Stimulated activated CD8-positive, alpha-beta memory T cell treated with anti-CD3 and anti-CD28 coated beads, Interleukin-7, amount 100 ng/mL, for 48 hours (primary cell): ENCODE data around the gene S100P.
A peak's percentile ranks its signal among the peaks of the same experiment; 100 is the strongest.

Experiments used
- DNase-seq, 2 donors: peaks; one replicate each; pipeline ENCODE4 v3.0.0-alpha.2; 2020; ENCODE audit warnings: low read depth in 1 of 2; ENCODE audit errors: extremely low read depth in 1 of 2

Gene S100P

DNA sequence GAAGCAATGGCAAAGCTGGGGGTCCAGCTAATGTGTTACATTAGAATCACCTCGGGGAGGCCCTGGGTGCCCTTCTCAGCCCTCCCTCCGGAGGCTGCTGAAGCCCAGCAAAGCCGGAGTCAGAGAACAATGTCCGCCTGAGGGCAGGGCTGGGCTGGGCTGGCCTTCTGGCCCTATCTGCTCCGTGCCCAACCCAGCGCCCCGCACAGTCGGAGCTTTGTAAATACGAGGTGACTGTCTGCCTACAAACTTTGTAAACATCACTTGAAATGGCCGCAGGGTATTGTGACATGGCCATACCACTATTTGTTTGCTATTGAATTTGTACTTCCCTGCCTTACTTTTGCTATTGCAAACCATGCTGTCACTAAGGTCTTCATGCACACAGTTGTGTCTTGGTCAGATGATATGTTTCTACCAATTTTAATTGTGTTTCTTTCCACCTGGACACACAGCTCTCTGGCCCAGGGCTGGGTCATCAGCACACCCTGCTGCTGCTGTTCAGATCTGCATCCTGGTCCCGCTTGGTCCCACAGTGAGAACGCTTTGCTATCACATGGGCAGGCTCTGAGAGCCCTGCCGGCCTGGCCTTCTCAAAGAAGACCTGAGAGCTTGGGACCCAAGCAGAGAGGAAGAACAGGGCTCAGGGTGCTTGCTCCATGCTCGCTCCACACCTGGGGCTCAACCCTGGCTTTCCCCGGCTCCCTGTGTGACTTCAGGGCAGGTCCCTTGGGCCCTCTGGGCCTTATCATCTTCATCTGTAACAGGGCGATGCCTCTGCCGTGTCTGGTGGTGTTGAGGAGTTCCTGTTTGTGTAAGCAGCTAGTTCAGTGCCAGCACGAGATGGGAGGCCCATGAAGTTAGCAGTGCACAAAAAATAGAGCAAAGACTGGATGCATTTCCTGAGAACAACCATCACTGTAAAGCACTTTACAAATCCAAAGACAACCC lies 2.3 kb downstream of the S100P start:
- no peak for DNase-seq

- no peak for DNase-seq
Measured at GRCh38 chr4:6696611-6697010, 2.9 kb downstream of the S100P start.

DNA sequence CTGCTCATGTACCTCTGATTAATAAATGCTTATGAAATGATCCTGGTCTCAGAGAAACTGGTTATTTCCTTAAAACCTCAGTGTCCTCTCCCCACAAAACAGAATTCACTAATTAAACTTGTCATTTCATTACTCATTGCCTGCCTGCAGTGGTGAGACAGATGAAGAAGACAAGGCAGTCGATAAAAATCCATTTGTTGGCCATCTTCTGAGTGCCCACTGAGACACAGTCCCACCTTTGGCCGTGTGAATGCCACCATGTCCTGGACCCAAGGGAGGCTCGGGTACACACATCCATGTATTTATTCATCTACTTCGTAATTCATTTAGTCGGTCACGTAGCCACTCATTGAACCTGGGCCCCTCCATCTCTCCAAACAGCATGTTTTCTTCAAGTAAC lies 3.5 kb downstream of the S100P start:
- DNase-seq: no peak

GRCh38 chr4:6699388-6699787 lies 5.7 kb downstream of the S100P start:
- DNase-seq: no peak

- no peak for DNase-seq
Measured at GRCh38 chr4:6699903-6700302, 6.2 kb downstream of the S100P start.

DNA sequence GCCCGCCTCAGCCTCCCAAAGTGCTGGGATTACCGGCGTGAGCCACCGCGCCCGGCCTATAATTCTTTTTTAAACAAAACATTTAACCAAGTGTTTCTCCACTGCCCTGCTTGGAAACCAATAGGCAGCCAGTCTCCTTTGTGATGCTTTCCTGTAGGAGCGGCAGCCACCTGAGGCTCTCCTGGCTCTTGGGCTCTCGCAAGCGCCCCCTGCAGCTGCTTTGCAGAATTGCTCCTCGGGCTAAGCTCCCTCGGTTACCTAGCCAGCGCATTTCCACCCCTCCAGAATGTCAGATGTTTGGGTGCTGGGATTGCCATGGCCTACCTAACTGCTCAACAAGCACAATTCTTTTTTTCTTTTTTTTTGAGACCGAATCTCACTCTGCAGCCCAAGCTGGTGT lies 7.7 kb downstream of the S100P start:
- DNase-seq: no peak

DNA sequence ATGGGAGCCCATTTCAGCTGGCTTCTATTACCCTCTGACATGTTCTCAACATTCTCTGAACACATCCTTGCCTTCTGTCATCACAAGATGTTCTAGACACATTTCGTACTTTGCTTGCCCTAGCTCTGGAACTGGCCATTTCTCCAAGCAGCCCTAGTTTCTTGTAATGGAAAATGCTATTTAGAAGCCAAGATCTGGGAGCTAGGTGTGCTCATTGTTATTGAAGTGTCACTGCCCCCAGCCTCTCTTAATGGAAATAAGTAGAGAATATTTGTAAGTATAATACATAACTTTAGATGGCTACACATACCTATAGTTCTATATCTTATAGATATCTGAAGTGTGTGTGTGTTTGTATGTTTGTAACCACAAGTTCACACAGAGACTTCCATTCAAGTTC lies 9.1 kb downstream of the S100P start:
- DNase-seq: no peak

GRCh38 chr4:6703786-6704185 lies 10.1 kb downstream of the S100P start:
- DNase-seq: no peak

GRCh38 chr4:6705646-6706045 lies 12.0 kb downstream of the S100P start:
- DNase-seq: no peak

DNA sequence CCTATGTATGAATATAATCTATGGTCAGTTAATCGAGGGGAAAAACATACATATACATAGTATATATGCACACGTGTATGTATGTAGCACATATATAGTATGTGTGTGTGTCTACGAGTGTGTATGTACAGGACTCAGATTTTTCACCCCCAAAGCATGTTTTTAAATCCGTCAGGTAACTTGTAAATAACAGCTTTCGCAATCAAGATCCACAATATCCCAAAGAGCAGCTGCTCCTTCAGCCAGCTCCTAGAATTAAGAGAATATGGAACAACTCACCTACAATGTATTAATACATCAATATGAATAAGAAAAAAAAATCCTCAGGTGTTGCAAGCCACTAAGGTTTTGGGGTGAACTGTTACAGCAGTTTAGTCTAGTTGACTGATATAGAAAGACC lies 12.5 kb downstream of the S100P start:
- no peak for DNase-seq

- peak; percentile 86 to 94 for DNase-seq
Measured at GRCh38 chr4:6709230-6710114, 15.8 kb downstream of the S100P start, which contains the start of gene MRFAP1L1. TSS of gene MRFAP1L1 (minus strand) at chr4:6709865. CDS start at chr4:6709629, 236 bp downstream.

GRCh38 chr4:6710282-6710681 lies 16.6 kb downstream of the S100P start:
- no peak for DNase-seq

DNA sequence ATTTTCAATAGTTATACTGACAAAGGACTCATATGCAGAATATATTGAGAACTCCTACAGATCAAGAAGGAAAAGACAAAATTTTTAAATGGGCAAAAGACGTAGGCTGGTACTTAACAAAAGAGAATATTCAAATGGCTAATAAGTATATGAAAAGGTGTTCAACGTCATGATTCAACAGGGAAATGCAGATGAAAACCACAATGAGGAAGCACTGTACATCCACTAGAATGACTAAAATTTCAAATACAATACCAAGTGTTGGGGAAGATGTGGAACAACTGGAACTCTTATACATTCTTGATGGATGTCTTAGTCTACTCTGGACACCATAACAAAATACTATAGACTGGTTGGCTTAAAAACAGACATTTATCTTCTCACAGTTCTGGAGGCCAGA lies 17.3 kb downstream of the S100P start:
- no peak for DNase-seq

DNA sequence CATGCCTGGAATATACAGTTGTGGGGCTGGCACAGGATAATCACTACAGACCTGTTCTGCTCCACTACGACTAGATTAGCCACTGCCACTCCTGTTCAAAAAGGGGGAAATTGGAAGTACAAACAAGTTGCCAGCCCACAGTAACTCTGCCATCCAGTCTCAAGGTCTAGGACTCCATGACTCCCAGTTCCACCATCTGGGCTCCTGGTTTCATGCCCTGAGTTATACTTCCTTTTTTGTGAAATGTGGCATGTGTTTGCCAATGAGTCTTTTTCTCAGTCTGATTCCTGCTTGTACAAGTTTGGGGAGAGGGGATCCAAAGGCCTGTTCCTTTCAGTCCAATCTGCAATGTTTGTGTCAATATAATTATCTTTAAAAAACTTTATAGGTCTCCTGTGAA lies 21.3 kb downstream of the S100P start:
- DNase-seq: no peak

GRCh38 chr4:6715704-6716017 lies 22.0 kb downstream of the S100P start:
- DNase-seq: no peak

GRCh38 chr4:6716018-6716911 lies 22.6 kb downstream of the S100P start, which contains the start of gene BLOC1S4:
TSS of gene BLOC1S4 (plus strand) at chr4:6716174. CDS start at chr4:6716210, 36 bp downstream.
- peak; percentile 76 to 82 for DNase-seq

DNA sequence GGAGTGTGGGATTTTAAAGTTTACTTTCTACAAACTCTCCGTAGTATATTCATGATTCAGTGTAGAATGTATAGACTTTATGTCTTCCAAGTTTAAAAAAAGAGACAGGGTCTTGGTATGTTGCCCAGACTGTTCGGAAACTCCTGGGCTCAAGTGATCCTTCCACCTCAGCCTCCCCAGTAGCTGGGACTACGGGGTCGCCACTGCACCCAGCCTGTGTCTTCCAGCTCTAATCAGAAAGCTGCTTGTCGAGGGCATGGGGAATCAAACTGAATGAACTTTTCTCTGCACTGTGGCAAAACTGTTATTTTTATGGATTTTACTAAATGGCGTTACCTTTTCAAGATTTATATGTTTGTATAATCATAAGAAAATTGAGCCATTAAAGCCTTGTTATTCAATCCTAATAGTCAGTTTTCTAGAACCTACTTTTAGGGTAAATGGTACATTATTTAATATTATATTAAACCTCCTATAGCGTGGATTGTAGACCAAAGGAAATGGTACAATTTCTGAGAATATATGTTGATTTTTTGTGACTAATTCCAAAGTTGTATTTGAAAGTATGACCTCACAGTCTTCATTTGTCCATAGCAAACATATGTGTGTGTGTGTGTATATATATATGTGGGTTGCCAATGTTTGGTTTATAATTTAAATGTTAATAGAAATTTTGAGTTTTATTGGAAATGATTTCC lies 23.4 kb downstream of the S100P start:
- DNase-seq: no peak

GRCh38 chr4:6718932-6719610 lies 25.4 kb downstream of the S100P start:
- no peak for DNase-seq

- DNase-seq: no peak
Measured at GRCh38 chr4:6719611-6720179, 26.0 kb downstream of the S100P start.
